AML-193 (cell line): ENCODE data around the gene HOXD9.

ENCODE experiments used
- DNase-seq, 2 experiments: peaks; one replicate each; lab custom pipeline; 2025; lab: John Stamatoyannopoulos, UW

HOXD9 gene

DNA sequence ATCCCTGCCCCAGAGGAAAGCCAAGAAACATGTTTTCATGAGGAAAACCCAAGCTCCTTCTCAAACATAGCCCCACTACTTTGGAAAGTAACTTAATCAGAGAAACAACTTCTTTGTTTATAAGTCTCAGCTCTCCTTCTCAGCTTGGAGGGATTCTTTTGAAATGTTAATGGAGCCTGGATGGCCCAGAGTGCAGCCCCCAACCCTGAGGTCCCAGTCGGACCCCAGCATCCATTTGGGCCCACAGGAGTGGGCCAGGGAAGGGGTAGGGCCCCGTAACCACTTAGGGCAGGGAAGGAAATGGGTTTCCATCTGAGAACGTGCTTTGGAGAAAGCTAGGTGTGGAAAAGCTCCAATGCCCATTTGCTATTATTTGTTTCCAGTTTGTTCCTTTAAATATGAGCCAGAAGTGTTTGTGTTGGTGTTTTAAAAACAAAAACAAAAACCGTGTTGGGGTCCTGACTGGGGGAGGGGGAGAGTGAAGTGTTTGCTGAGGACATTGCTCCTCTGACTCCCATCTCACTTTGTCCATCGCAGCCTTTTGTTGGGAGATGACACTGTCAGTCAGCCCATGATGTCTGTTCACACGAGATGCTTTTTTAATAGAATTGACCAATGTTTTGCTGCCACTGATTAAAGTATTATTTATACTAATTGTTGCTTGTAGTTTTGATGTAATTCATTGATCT, 33.0 kb downstream of the HOXD9 start:
- DNase-seq = no peak

DNA sequence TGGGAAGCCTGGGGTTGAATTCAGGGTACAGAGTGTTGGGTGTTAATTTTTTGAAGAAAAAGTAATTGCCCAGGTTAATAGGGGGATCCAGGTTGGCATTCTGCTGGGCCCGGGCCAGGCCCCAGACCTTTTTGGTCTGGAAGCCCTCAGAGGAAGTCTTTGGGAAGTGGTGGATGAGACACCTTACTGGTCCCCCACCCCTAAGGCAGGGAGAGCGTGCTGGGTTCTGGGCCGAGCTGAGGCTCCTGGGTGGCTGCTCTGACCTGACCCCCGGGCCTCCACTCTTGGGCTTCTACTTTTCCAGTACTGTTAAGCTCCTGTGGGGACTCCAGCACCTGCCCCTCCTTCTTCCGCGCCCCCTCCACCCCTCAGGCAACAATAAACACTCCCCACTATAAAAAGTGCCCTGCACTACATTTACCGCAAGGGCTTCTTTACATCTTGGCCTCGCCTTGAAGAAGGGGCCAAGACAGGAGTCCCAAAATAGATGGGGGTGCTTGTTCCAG, 33.8 kb downstream of the HOXD9 start:
- DNase-seq = no peak

DNA sequence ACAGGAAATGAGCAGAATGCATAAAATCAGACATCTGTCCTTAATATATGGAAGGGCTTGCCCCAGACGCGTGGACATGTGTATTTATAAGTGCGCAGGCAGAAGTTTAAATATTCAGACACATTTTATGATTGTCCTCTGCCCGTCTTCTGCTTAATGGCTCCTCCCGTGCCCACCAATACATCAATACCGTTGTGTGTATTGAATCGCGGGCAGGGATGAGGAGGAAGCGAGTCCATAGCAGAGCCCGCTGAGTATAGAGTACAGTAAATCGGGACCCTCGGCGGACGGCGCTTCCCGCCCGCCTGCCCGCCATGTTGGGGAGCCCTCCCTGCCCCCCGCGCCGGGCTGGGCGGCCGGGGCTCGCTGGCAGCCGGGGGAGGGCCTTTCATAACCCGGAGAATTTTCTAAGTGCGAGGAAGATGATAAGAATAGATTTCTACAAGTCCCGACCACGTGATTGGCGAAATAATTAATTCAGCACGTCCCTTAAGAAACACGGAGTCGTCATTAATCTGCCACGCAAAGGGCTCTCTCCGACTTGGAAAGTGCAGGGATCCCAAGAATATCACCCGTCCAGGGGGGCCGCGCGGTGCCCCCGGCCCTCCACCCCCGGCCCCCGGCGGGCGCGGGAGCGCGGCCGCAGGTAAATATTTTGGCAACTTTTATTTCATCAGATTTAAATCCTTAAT, 34.4 kb downstream of the HOXD9 start, which contains the start of gene HOXD3:
HOXD3 (plus strand) TSS at position 501 of the 692 bp plus-strand sequence. CDS start 11,808 bp downstream, outside the sequence.
- no peak for DNase-seq

DNA sequence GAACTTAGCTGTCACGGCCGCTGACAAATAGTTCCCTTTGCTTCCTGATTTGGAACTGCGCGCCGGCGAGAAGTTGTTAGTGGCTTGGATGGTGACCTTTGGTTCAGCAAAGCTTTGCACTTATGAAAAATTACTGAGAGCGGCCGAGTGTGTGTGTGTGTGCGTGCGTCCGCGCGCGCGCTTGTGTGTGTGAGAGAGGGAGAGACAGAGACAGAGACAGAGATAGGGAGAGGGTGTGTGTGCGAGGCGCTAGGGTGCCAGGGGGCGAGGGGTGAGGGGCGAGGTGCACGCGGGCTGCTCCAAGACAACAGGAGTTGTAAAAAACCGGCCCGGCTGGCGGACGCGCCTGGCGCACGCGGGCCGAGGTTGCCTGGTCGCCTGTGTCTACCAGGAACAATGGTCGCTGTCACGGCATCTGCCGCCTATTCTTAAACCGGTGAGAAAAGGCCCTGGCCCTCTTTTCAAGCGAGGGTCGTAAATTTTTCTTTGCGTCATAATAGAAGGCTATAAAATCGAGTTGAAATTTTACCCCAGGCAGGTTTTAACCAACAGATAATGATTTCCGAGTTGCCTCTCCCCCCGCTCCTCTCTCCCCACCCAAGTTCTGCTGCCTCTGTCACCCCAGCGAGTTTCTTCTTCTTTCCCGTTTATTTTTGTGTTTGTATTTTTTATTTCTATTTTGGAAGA, 35.1 kb downstream of the HOXD9 start:
- DNase-seq = no peak

DNA sequence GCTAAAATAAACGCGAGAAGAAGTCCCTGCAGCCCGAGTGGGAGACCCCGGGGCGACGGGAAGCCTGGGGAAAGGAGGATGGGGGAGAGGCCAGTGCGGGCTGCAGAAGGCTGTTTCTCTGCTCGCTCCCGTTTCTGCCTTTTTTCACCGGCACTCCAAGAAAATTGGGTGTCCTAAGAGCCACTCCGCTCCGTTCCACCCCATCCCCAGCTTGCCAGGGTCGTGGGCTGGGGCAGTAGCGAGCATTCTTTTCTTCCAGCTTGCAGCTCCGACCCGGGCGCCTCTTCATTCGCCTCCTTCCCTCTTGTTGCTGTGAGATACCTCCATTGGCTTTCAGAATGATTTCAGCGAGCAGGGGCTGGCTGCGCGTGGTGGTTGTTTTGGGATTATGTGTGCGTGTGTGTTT, 35.7 kb downstream of the HOXD9 start:
- DNase-seq = no peak

DNA sequence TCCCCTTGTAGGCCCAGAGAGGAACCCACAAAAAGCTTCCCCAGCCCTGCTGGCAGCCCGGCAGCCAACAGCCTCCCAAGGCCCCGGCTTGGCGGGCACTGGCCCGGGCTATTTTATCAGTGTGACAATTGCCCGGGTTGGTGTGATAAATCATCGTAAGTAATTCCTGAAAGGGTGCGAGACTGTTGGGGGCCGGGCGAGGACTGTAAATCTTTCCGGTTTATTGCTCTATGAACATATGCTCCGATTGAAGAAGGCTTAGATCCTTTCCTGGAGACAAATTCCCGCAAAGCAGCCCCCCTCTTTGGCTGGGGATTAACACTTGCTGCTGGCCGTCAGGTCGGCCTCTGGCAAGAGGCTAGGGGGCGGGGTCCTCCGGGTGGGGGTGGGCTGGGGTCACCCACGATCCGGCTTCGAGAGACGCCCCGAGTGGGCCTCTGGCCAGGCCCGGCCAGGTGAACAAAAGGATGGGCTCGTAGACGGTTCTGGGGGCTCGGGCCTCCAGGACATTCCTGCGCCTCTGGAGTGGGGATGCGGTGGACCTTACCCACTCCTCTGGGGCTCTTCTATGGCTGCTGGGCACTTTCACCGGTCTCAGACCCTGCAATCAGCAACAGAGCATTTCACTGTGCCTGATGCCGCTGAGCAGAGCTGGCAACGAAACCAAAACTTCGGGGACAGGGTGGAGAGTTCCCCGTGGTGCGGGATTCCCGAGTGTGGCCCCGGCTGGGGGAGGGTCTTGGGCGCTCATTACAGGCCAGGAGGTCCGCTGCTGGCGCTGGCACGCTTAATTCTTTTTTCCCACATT, 36.5 kb downstream of the HOXD9 start:
- DNase-seq = no peak

DNA sequence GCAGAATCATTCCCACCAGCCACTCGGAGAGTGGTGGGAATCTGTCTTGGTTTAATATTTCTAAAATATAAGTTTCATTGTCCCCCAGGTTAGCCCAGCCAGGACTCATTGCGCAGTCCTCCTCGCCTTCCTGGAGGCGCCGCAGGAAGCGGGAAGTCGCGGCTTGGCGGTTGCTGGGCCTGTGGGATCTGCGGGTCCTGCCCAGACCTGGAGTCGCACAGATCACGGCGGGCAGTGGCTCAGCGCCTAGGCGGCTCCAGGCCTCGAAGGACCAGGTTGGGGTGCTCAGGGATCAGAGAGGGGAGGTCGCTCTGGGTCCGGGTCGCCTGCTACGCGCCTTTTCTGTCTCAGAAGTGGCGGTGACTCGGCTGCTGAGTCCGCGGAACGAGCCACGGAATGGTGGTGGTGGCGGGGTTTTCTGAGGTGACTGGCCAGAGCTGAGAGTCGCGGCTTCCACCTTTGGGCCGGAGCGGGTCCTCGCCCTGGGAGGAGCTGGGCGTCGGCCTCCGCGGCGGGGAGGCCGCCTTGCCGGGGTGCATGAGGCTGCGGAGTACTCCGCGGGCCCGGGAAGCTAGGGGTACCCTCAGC, 37.2 kb downstream of the HOXD9 start:
- no peak for DNase-seq

DNA sequence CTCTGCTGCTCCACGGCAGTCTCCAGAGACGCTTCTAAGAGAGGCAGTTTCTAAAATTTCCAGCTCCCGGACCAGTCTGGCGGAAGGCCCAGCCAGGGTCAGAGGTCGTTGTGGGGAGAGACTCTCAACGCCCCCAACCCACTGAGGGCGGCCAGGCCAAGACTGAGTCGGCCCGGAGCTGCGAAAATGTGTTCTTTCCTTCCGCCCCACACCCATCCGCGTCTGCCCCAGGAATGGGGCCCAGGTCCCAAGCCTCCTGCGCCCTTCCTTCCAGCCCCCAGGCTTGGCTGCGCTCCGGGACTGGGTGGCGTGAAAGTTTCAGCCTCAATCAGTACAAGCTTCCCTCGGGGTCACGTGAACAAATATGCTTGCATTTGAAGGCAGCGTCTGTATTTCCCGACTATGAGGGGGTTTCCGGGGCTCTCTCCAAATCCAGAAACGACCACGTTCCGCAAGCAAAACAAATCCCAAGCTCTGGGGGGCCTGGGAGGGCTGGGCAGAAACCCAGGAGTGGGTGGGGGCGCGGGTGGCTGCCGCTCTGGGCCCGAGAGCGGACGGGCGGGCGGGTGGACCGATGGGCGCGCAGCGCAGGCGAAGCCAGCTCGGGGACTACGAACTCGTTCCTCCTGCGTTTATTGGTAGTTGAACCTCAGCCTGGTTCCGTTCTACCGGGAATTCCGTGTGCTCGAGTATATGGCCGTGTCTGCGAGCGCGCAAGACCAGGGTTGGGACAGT, 37.9 kb downstream of the HOXD9 start:
- DNase-seq = no peak

DNA sequence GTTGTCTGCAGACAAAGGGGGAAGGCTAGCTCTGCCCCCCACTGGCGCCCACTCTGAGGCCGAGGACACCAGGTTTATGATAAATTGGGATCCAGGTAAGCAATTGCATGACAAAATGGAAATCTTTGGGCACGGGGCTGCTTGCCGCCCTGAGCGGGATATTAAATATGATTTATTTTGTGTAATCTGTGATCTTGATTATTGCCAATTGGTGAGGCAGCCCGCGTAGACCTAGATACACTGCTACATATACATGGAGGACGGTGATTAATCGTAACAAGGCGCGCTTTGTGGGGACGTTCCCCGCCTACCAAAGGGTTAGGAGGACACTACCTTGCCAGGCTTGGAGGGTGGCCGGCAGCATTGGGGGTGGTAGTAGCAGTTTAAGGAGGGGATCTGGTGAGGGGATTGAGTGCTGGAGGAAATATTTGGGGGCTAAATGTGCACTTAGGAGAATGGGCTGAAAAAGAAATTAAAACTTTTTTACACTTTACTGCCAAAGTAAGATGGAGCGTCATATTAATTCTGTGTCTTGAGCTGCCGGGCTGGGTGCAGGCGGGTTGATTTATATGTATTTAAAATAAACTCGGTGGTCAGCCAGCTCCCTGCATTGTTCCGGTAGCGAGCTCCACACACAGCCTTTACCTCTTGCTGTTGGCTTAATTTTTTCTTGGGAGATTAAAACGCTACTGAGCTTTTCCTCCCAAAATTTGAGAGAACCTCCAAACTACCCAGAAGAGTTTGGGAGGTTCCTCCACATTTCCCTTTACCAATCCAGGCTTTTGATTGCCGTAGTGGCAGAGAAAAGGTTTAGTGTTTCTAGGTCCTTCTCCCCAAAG, 38.7 kb downstream of the HOXD9 start:
- no peak for DNase-seq

DNA sequence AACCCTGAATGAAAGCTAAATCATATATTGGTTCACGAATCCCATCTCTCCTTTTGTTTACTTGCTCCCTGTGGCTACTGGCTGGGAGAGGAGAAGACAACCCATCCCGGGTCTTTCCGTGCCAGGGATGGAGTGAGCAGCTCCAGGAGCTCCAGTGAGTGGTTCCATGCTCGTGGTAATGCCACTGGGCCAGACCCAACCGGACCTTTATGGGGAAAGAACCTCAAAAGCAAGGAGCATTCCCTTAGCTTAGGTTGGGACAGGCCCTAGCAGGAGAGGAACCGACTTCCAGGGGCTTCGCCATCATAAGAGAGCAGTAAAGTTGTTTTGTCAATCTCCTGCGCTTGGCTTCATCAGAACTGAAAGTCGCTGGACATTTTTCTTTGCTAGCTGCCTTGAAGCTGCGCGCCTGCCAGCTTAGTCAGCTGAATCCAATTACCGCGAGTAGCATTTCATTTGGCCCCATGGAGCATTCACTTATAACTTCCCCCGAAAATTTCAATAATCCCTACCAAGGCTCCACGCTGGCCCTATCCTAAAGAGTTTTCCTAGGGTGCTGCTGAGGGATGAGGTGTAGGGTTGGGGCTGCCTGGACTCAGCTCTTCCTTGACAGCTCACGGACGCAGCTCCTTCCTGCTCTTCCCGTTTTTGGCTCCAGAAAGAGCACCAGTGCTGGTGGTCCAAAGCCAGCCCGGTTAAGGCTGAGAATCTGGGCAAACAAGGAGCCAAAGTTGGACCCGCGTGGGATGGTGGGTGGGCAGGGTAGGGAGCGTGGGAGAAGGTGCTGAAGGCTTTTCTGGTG, 39.5 kb downstream of the HOXD9 start:
- no peak for DNase-seq

DNA sequence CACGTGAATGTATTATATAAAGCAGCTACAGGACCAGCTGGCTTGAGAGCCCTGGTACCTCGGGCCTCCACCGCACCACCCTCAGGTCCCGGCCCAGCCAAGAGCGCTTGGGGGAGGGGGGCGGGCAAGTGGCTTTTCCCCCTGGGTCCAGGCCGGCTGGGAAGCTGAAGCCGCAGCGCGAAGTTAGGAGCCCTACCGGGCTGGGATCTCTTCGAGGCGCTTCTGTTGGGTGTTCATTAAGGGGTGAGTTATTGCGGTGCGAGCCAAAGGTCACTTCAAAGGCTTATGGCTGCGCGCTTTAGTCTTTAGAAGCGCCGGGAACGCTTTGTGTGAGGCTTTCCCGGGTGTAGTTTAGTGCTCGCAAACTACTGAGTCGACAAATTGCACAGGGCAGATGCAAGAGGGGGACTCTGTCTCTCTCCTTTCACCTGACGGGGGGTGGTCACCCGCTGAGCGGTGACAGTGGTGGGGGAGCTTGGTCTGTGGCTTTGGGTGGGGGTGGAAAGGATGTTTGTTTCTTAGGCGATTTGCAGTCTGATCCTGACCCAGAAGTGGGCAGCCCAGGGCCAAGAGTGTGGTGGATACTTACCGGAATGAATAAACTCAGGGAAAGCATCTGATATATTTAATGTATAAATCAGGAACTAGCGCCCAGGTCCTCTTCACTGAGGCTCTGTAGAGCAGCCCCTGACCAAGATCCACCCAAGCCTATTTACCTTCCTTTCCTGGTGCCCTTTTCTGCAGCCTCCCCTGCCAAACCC, 40.6 kb downstream of the HOXD9 start:
- DNase-seq = no peak

DNA sequence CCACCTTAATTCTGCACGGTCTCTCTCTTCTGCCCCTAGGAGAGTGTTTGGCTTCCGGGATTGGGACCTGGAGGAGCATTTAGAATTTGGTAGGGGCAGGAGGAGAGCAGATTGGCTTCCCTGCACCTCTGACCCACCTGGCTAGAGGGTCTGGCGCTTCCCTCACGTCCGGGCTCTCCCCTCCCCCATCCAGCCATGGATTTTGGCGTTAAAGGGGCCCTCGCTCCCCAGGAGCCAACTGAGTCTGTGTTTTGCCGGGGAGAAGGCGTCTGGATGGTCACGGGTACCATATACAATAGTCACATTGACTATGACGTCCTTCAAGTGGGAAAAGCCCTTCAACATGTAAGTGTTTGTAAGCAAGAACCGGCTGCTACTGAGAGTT, 41.1 kb downstream of the HOXD9 start:
- no peak for DNase-seq

DNA sequence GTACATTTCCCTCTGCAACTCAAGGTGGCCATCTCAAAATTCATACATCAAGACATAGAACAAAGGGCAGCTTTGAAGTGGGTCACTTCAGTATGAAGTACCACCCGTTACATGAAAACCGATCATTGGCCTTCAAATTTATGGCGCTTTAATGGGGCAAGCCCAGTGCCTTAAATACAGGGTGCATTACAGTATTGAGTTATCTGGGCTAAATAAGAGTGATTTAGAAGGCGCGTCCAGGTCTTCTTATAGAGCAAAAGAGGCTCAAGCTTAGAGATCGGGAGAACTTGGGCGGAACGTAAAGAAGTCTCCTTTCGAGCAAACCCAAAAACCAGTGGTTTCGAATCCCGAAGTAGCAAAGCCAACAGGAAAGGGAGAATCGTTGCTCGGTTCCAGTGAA, 41.7 kb downstream of the HOXD9 start:
- DNase-seq = no peak

DNA sequence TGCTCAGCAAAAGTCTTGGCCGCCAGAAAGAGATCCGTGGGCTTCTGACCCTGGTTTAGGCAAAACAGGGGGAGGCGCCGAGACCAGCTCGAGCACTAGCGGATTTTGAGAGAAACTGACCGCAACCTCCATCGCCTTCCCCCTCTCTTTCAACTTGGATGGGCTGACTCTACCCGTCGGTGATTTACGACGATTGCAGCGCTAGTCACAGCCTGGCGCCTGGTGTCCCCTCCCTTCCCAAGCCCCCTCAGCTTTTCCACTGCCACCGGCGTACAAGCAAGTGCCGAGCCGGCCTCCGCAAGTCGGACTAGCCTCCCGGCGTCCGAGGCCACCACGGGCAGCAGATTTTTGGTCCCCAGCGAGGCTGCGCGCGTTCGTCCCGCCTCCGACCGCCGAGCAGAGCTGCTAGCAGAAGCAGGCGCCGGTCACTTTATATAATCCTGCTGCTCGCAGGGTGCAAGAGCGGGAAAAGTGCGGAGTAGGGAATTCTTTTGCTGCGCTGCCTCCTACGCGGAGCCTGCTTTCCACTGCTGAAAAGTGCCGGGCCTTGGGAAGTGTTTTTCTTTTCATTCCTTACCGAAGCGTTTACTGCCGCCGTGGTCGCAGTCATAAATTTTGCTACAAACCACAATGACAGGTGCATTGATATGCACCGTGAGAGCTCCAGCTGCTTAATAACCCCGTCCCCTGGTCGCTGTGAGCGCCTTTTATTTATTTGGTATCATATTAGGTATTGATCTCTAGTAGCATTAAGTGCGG, 42.3 kb downstream of the HOXD9 start:
- DNase-seq = no peak

DNA sequence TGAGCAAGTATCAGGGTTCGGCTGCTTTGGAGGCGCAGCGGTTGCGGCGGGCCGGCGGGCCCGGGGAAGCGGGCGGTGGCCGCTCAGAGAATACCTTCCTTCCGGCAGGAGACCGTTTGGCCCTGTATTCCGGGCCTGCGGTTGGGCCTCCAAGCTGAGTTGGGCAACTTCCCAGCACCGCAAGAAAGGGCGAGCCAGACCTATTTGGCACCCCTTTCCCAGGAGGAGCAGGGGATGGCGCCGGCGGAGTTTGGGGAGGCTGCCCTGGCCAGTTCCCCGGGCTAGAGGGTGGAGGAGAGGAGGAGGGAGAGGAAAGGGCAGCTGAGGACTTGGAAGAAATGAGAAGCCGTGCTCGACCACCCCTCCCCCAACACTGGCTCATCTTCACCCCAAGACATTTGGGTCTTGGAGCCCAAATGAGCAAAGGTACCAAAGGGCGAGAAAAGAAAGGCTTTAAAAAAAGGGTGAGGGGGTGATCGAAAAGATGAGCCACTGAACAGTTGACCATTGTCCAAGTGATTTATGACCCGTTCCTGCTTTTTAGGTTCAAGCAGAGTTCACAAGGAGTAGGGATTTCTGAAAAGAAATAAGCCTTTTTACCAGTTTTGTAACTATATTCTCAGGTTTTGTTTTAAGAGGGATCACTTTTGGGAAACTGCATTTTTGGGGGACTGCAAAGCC, 43.0 kb downstream of the HOXD9 start:
- no peak for DNase-seq

DNA sequence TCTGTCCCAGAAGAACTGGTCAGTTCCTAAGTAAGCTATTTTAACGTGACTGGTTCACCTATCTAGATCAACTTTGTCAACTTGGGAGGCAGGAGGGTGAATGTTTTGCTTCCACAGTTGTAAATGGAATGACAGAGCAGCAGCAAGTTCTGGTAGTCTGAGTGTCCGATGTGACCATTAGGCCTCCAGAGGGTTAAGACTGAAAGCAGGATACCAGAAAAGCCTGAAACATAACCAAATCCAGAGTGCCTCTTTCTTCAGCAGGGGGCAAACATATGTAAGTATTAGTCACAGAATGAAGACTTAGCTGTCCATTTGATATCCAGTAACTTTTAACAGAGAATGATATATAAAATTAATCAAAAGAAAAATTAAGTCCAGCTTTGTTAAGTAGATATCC, 43.8 kb downstream of the HOXD9 start:
- DNase-seq = no peak

DNA sequence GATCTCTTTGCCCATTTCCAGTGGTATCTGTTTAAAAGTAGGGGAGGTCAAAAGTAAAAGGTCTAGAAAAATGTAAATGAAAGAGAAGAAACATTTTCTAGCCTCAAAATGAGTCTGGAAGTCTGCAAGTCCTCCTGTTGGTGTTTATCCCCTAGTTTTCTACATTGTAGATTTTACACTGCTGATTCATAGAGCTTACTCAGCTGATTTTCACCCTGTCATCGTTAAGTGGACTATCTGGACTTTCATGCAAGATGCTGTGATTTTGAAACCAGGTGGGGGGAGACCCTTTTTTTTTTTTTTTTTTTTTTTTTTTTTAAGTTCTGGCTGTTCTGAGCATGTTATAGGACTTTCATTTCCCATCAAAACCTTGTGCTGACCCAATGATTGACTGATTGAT, 44.9 kb downstream of the HOXD9 start:
- DNase-seq = no peak
